D721Med (cell line): ENCODE results near the gene ARPC5.

Experiments used
- DNase-seq: peaks from one replicate; pipeline ENCODE4 v3.0.0; 2011; ENCODE audit warnings: low spot score; ENCODE audit not compliant: insufficient read length
- FAIRE-seq: peaks from 2 replicates; lab custom pipeline; 2011; peaks lifted over from hg19 to GRCh38; lab: Jason Lieb, UNC
- CTCF ChIP-seq: IDR thresholded peaks from 2 replicates; pipeline ENCODE4 v1.5.1; 2012; ENCODE audit warnings: mild to moderate bottlenecking, control low read depth; ENCODE audit not compliant: insufficient read depth; ENCODE audit errors: missing control alignments

Gene ARPC5

GRCh38 chr1:183577897-183578465, 57.6 kb downstream of the ARPC5 start:
- TF ChIP-seq CTCF: no peak
- FAIRE-seq (no peak), DNase-seq (no peak)

- FAIRE-seq (no peak), DNase-seq (no peak)
- TF ChIP-seq CTCF: no peak
These were observed 59.0 kb downstream of the ARPC5 start for GRCh38 chr1:183576537-183576936.

- DNase-seq: no peak
- no peak for TF ChIP-seq CTCF
- no peak for FAIRE-seq
These were observed 60.0 kb downstream of the ARPC5 start for GRCh38 chr1:183575606-183576005.

- no peak for TF ChIP-seq CTCF
- FAIRE-seq (no peak), DNase-seq (no peak)
These were observed 62.9 kb downstream of the ARPC5 start for GRCh38 chr1:183572721-183573120.

- FAIRE-seq (no peak), DNase-seq (no peak)
- TF ChIP-seq CTCF: no peak
These were observed 63.8 kb downstream of the ARPC5 start for GRCh38 chr1:183571678-183572268.
